ENCODE data around the gene SLC4A7. TPM values are rescaled to one million over a fixed set of nuclear protein-coding genes. Genes with fewer than 3 reads are reported as not detected.

SLC4A7 gene
- polyA plus RNA-seq, 1 of the 3 experiments (the other 2 are of a cell fraction): 3.9 TPM

DNA sequence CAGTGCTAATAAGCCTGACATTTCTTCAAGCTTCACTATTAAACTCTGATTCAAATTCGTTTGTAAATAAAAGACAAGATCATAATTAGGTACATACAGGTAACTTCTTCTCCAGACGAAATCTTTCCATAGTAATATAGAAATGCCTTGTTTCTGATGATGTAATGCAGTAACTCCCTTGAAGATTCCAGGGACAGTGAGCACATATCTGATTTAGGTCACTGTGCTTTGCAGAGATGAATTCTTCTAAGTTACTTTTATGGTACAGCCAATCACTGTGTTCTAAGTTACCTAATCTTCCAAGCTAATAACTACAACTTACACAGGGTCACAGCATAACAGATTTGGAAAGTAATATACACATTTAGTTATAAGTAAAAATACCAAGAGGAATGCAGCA, 27.6 kb downstream of the SLC4A7 start:
- WGBS (ENCODE audit: low lambda C conversion rate): 56% methylated on average over 2 of the region's 2 CpGs

More for the DNA sequence above, 27.6 kb downstream of the SLC4A7 start:
- Histone ChIP-seq H3K4me3 (ENCODE audit: low read depth in 2 of 2, low read length in 1 of 2) (no peak overlapping the region), H3F3A (replicated peaks; ENCODE audit: insufficient read depth) (peaks cover 3% of the 10 kb centered on the region), H3K79me2 (ENCODE audit: insufficient read depth) (peaks cover 86% of the 10 kb centered on the region), H3K9me2 (no peaks in the 10 kb centered on the region), H4K20me1 (ENCODE audit: insufficient read depth) (peaks cover 3% of the 10 kb centered on the region; the same call in 1 of the 2 replicates), H3K4me2 (no peak overlapping the region), H2AFZ (ENCODE audit: low read depth) (no peak overlapping the region), H3K36me3 (replicated peaks in 1 of 2; ENCODE audit: control insufficient read depth in 1 of 2, insufficient read depth in 2 of 2, low read length in 1 of 2) (peaks cover 0 to 13% of the 10 kb centered on the region in 2 experiments), H3K27me3 (ENCODE audit: insufficient read depth) (no peaks in the 10 kb centered on the region), H3K9ac (no peak overlapping the region), H3K27ac (ENCODE audit: low read depth in 2 of 2, low read length in 1 of 2) (peak overlapping the region in 1 of 2 experiments; percentile 5; a peak in 1 of 4 replicates), H3K4me1 (ENCODE audit: control insufficient read depth in 1 of 2, insufficient read depth in 2 of 2, low read depth in 1 of 2, low read length in 1 of 2) (no peaks in the 10 kb centered on the region; a peak in 2 of 4 replicates), H3K9me3 (no peaks in the 10 kb centered on the region)
- ChIA-PET CTCF (interaction anchor here (1.2 to 1.5 kb wide), 2 partner anchors 10 to 11 kb away, joined by 3 to 7 read pairs; no protein-coding TSS in a partner anchor), POLR2A (no interaction called here)
- TF ChIP-seq FOXJ3 (CRISPR knock-in tag; IDR thresholded peaks at IDR 0.05) (no peak), EP300 (IDR thresholded peaks at IDR 0.05; ENCODE audit: borderline replicate concordance in 1 of 2, low read depth in 1 of 2, low read length in 1 of 2) (no peak), TEAD4 (IDR thresholded peaks at IDR 0.05; ENCODE audit: borderline replicate concordance, insufficient read depth) (no peak), FOXM1 (IDR thresholded peaks at IDR 0.05; ENCODE audit: low read depth) (no peak), USF2 (IDR thresholded peaks at IDR 0.05; ENCODE audit: borderline replicate concordance, low read depth, low read length) (no peak), MEF2A (IDR thresholded peaks at IDR 0.05; ENCODE audit: borderline replicate concordance, low read depth) (no peak), ZBTB33 (IDR thresholded peaks at IDR 0.05; ENCODE audit: borderline replicate concordance, low read depth) (no peak), RXRA (IDR thresholded peaks at IDR 0.05; ENCODE audit: borderline replicate concordance, low read depth) (no peak), EZH2phosphoT487 (IDR thresholded peaks at IDR 0.05; ENCODE audit: borderline replicate concordance, low read depth) (no peak), TAF1 (IDR thresholded peaks at IDR 0.05; ENCODE audit: borderline replicate concordance, low read depth, low read length) (no peak), RCOR1 (IDR thresholded peaks at IDR 0.05; ENCODE audit: low read length) (no peak)
- TF ChIP-seq, protein P1, sequence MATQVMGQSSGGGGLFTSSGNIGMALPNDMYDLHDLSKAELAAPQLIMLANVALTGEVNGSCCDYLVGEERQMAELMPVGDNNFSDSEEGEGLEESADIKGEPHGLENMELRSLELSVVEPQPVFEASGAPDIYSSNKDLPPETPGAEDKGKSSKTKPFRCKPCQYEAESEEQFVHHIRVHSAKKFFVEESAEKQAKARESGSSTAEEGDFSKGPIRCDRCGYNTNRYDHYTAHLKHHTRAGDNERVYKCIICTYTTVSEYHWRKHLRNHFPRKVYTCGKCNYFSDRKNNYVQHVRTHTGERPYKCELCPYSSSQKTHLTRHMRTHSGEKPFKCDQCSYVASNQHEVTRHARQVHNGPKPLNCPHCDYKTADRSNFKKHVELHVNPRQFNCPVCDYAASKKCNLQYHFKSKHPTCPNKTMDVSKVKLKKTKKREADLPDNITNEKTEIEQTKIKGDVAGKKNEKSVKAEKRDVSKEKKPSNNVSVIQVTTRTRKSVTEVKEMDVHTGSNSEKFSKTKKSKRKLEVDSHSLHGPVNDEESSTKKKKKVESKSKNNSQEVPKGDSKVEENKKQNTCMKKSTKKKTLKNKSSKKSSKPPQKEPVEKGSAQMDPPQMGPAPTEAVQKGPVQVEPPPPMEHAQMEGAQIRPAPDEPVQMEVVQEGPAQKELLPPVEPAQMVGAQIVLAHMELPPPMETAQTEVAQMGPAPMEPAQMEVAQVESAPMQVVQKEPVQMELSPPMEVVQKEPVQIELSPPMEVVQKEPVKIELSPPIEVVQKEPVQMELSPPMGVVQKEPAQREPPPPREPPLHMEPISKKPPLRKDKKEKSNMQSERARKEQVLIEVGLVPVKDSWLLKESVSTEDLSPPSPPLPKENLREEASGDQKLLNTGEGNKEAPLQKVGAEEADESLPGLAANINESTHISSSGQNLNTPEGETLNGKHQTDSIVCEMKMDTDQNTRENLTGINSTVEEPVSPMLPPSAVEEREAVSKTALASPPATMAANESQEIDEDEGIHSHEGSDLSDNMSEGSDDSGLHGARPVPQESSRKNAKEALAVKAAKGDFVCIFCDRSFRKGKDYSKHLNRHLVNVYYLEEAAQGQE (IDR thresholded peaks at IDR 0.05; ENCODE audit: low read depth, low read length): no peak
- no peak for DNase-seq

Measured in SK-N-SH (cell line).